ENCODE measurements around the gene PBX3.
"Not testable (repeated sequence)": the region's sequence is repeated elsewhere in the genome, so short reads cannot be mapped to it uniquely, and the experiment has no call there.

PBX3 gene

DNA sequence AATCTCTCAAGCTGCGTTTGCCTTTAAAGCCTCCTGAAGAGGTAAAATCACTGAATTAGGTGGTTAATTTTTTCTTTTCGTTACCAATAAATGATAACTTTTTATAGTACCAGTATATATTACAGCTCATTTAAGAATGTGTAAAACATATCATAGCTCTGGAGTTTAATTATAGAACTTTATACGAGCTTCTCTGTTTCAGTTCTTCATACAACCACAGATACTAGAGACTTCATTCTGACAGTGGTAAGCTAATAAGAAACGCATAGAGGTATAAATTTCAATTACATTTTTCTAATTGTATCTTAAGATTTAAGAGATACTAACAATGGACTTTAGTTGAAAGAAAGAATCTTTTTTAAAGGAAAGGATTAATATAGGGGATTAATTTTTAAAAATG lies 73.9 kb downstream of the PBX3 start:
- no peak for DNase-seq

DNA sequence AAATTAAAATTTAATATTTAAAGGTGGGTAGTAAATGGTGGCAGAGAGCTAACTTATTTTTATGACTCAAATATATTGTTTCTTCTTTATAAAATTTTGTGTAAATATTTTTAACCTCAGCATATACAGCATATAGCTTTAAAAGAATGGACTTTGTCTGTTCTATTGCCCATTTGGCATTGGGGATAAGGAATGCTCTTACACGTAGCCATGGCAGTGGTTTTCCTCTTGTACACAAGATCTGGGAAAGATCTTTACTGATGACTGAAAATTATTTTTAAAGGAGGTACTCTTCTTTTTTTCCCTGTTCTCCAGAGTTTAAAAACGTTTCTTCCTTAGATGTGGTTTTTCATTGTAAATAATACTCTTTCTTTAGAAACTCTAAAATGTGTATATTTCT lies 75.0 kb downstream of the PBX3 start:
- DNase-seq = no peak

- no peak for DNase-seq
These were observed 75.7 kb downstream of the PBX3 start for GRCh38 chr9:125822902-125823301.

- DNase-seq = not testable (repeated sequence)
These were observed 76.8 kb downstream of the PBX3 start for GRCh38 chr9:125823874-125824406.

DNA sequence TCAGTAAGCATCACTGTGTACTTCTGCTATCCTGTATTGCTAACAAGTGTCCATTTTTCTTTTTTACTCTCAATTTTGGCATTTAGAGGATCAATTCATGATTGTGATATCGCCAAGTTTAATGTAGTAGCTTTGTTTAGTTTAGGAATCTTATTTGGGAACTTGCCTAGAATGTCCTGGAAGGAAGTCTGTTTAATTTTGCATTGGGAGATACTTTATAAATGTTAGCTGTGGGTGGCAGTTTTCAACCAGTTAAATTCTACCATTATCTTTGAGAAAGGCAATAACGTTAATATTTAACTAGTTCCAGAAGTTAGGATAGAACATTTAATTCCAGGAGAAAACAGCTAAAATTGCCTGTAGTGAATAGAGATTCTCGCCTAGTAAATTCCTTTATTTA lies 78.6 kb downstream of the PBX3 start:
- no peak for DNase-seq

DNA sequence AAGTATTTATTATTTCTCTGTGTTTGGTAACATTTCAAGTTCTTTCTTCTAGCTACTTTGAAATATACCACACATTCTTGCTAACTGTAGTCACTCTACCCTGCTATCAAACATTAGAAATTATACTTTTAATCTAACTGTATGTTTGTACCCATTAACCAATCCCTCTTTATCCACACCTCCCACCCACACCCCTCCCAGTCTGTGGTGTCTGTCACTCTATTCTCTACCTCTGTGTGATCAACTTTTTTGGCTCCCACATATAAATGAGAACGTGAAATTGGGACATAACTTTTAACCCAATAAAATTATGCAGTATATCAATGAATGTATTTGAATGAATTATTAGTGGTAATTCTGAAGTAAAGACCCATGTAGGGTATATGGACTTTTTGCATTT lies 79.7 kb downstream of the PBX3 start:
- DNase-seq = no peak

DNA sequence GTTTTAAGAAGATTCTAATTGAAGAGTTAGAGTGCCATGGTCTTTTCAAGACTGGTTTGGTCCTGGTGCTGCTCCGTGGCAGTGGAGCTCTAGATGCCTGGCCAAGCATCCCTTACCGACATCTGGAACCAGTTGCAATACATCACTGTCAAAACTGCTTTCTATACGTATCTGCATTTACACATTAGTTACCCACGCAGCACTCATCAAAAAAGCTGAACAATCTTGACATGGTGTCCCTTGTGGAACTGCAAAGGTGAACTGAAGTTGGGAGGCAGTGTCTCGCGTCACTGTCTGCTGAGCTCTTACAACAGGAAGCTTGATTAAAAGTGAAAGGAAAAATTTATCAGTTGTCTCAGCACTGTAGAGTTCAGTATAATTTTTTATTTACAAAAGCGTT lies 82.6 kb downstream of the PBX3 start:
- no peak for DNase-seq

GRCh38 chr9:125831054-125831453 lies 83.9 kb downstream of the PBX3 start:
- DNase-seq = no peak

GRCh38 chr9:125831616-125832015 lies 84.4 kb downstream of the PBX3 start:
- DNase-seq = no peak

DNA sequence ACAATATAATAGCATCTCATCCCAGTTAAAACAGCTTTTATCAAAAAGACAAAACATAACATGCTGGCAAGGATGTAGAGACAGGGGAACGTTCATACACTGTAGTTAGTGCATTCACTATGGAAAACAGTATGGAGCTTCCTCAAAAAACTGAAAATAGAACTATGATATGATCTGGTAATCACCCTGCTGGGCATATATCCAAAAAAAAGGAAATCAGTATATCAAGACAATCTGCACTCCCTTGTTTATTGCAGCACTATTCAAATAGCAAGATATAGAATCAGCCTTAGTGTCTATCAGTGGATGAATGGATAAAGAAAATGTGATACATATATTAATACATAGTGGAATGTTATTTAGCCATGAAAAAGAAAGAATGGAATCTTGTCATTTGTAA lies 88.5 kb downstream of the PBX3 start:
- no peak for DNase-seq

DNA sequence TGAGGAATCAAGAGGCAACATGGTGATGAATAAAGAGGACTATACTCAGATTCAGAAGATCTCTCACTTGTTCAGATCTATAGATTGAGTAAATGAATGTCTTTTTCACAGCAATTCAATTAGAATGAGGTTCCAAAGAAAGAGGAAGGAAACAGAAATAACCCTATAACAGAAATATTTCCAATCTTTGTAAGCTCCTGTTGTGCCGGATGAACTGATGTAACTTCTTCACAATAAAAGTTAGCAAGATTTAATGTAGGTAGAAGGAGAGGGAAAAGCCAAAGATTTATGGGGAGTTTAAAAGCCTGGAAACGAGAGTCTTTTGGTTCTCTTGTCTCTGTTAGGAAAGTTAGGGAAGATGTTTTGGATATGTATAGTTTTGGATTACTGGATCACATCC lies 92.1 kb downstream of the PBX3 start:
- no peak for DNase-seq

GRCh38 chr9:125841444-125841843 lies 94.3 kb downstream of the PBX3 start:
- no peak for DNase-seq

GRCh38 chr9:125842242-125842641 lies 95.1 kb downstream of the PBX3 start:
- no peak for DNase-seq

DNA sequence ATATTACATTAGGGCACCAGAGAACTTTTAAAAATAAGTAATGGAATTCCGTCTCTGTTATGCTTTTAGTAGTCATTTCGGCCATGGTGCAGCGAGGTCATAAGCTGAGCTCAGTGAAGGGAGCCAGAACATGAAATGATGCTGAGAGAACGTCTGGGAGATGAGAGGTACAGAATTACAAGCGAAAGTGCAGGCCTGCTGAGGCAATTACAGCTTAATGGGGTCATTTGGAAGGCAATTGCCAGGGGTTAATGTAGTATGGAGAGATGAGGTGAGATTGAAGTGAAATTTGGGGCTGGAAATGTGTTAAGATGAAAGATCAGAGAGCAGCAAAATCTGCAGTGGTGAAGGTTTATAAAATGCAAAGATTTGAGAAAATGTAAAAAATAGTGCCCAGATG lies 96.5 kb downstream of the PBX3 start:
- DNase-seq = no peak

GRCh38 chr9:125844611-125845010 lies 97.4 kb downstream of the PBX3 start:
- no peak for DNase-seq

GRCh38 chr9:125845271-125845808 lies 98.2 kb downstream of the PBX3 start:
- no peak for DNase-seq

- DNase-seq = no peak
These were observed 100.6 kb downstream of the PBX3 start for GRCh38 chr9:125847735-125848134.

DNA sequence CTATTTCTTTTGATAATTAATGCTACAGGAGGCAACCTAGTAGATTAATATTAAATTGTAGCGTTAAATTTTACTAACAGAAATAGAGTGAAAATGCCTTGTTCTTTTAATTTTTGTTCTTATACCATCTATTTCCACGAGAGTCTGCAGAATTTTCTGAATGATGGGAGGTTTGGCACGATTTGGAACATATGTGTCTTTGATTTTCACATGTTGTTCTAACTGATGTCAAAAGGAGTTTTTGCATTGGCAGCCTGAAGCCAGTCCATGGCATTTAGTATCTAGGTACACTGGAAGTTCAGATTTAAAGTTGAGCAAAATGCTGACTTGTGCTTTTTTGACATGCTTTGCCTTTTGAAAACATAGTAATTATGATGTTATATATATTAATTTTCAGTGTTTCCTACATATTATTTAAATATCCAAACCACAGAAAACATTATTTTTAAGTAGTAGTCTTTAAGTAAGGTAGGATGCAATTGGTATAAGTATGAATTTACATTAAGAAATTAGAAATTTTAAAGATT lies 103.0 kb downstream of the PBX3 start:
- no peak for DNase-seq

- DNase-seq = no peak
These were observed 103.6 kb downstream of the PBX3 start for GRCh38 chr9:125850763-125851162.

DNA sequence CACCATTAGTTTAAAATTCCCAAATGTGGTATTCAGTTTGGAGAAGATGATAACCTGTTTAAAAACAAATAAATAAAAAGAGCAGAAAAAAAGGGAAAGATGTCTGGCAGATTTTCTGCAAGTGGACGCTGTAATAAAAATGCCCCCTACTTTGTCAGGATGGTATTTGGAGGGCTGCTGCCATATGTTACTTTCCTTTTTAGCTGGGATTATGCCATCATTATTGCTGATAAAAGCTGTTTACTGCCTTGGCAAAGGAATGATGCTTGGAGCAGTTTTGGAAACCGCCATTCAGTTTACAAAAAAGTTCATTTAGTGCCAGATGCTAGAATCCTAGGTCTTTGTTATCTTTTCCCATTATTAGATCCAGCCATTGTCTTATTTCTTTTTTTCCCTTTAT lies 104.8 kb downstream of the PBX3 start:
- DNase-seq = no peak

GRCh38 chr9:125852386-125852785 lies 105.2 kb downstream of the PBX3 start:
- DNase-seq = no peak

GRCh38 chr9:125854553-125855275 lies 107.5 kb downstream of the PBX3 start:
- no peak for DNase-seq

DNA sequence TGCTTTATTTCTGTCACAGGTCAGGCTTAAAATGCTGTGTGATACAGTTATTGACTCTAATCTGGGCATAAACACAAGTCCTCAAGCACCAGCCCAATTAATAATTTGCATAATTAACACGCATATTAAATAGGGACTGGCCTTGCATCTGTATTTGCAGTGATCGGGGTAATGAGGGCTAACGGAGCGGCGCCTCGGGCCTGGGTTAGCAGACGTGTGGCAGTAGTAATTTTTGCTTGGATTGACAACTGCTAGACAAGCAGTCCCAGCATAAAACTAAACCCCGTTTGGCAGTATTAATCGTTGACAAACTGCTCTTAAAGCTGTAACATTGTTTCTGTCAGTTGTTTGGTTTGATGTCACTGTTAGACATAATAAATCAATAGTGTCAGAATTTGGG lies 109.2 kb downstream of the PBX3 start:
- DNase-seq = no peak
